Loucy (cell line): Measurements from ENCODE around the gene GID8.

Experiments used
- H2AFZ ChIP-seq: fragments of 200-600 bp; sonication (generic); 2 replicates; pipeline ENCODE4 v1.6.0; 2016; ENCODE audit warnings: antibody characterized with exemption, mild to moderate bottlenecking, low read length, moderate library complexity
- H3F3A ChIP-seq: fragments of 200-600 bp; 2 replicates; pipeline ENCODE4 v1.6.0; 2016; ENCODE audit warnings: antibody characterized with exemption, low read depth, mild to moderate bottlenecking
- H3K27me3 ChIP-seq: fragments of 200-600 bp; sonication (generic); 2 replicates; pipeline ENCODE4 v1.6.1; 2014; ENCODE audit warnings: low read length, mild to moderate bottlenecking; ENCODE audit not compliant: insufficient read depth, poor library complexity, severe bottlenecking
- H3K36me3 ChIP-seq: fragments of 200-600 bp; sonication (generic); 2 replicates; pipeline ENCODE4 v1.6.1; 2016; ENCODE audit warnings: low read length; ENCODE audit not compliant: insufficient read depth
- H3K4me1 ChIP-seq: fragments of 200-600 bp; sonication (generic); 2 replicates; pipeline ENCODE4 v1.5.1; 2014; ENCODE audit warnings: low read length, mild to moderate bottlenecking; ENCODE audit not compliant: insufficient read depth, poor library complexity, severe bottlenecking
- H3K4me2 ChIP-seq: fragments of 200-600 bp; sonication (generic); 2 replicates; pipeline ENCODE4 v1.6.0; 2014; ENCODE audit warnings: antibody characterized with exemption, low read length, low read depth, mild to moderate bottlenecking; ENCODE audit not compliant: poor library complexity, severe bottlenecking
- H3K4me3 ChIP-seq: fragments of 200-600 bp; sonication (generic); 2 replicates; pipeline ENCODE4 v1.5.1; 2014; ENCODE audit warnings: low read length, mild to moderate bottlenecking, mixed read lengths; ENCODE audit not compliant: poor library complexity, severe bottlenecking
- H3K79me2 ChIP-seq: fragments of 200-600 bp; sonication (generic); 2 replicates; pipeline ENCODE4 v1.6.1; 2014; ENCODE audit warnings: low read length; ENCODE audit not compliant: insufficient read depth
- H3K9ac ChIP-seq: fragments of 200-600 bp; sonication (generic); 2 replicates; pipeline ENCODE4 v1.6.0; 2014; ENCODE audit warnings: mild to moderate bottlenecking, low read depth, low read length, moderate library complexity; ENCODE audit not compliant: poor library complexity, severe bottlenecking
- H3K9me2 ChIP-seq: fragments of 200-600 bp; sonication (generic); replicated peaks from 2 replicates; pipeline ENCODE4 v1.6.1; 2016; ENCODE audit warnings: low read depth, low read length, mixed read lengths
- H3K9me3 ChIP-seq: fragments of 200-600 bp; sonication (generic); 2 replicates; pipeline ENCODE4 v1.6.1; 2014; ENCODE audit warnings: mild to moderate bottlenecking, antibody characterized with exemption, low read length, low read depth; ENCODE audit not compliant: insufficient read depth
- H4K20me1 ChIP-seq: fragments of 200-600 bp; sonication (generic); 2 replicates; pipeline ENCODE4 v1.6.0; 2014; ENCODE audit warnings: antibody characterized with exemption, low read length, mild to moderate bottlenecking; ENCODE audit not compliant: insufficient read depth, poor library complexity, severe bottlenecking
- EZH2phosphoT487 ChIP-seq: fragments of 200-600 bp; IDR thresholded peaks from 2 replicates; pipeline ENCODE4 v1.6.1; 2018; ENCODE audit warnings: antibody characterized with exemption, mild to moderate bottlenecking, moderate library complexity, borderline replicate concordance
- TF ChIP-seq, protein P1 (sequence below): fragments of 200-600 bp; sonication (generic); conservative IDR thresholded peaks from 2 replicates; pipeline ENCODE4 v1.5.1; 2014; ENCODE audit warnings: mild to moderate bottlenecking, antibody characterized with exemption, low read length

The GID8 gene

DNA sequence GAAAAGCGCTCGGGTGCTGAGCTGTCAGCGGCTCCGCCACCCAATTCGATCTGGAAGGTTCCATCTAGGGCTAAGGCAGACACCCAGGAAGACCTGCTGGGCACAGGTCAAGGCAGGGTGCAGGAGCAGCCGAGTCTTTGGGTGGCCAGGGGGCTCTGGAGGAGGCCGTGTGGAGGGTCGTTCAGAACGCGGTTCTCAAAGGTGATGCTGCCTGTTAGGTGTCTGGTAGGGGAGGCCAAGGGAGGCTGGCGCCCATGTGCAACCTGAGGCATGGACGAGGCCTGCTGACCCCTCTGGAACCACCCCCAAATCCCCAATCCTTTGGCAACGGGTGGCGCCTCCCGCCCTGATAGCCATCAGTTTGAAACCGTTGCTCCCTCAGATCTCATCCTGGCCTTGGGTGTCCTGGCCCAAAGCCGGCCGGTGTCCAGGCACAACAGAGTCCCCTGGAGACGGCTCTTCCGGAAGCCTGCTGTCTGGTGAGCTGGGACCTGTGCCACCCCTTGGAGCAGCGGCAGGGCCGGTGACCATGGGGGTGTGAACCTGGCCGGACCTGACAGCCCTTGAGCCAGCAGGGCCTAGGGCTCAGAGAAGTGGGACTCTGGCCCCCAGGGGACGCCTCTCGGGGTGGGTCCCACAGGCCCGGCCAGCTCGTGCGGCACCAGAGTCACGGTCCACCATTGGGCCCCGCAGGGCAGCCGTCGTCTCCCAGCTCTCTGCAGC is 25.1 kb downstream of the GID8 start:
- peaks cover 2% of the 10 kb centered on the region for H4K20me1 ChIP-seq
- no peaks in the 10 kb centered on the region for H3K9me2 ChIP-seq
- no peaks in the 10 kb centered on the region for H3K27me3 ChIP-seq
- no peaks in the 10 kb centered on the region for H3F3A ChIP-seq
- H3K4me1 ChIP-seq: peaks cover 30% of the 10 kb centered on the region
- no peaks in the 10 kb centered on the region for H3K9me3 ChIP-seq
- H3K4me3 ChIP-seq: no peak overlapping the region
- H3K79me2 ChIP-seq: peaks cover 30% of the 10 kb centered on the region
- no peak overlapping the region for H3K4me2 ChIP-seq
- TF ChIP-seq, protein P1, sequence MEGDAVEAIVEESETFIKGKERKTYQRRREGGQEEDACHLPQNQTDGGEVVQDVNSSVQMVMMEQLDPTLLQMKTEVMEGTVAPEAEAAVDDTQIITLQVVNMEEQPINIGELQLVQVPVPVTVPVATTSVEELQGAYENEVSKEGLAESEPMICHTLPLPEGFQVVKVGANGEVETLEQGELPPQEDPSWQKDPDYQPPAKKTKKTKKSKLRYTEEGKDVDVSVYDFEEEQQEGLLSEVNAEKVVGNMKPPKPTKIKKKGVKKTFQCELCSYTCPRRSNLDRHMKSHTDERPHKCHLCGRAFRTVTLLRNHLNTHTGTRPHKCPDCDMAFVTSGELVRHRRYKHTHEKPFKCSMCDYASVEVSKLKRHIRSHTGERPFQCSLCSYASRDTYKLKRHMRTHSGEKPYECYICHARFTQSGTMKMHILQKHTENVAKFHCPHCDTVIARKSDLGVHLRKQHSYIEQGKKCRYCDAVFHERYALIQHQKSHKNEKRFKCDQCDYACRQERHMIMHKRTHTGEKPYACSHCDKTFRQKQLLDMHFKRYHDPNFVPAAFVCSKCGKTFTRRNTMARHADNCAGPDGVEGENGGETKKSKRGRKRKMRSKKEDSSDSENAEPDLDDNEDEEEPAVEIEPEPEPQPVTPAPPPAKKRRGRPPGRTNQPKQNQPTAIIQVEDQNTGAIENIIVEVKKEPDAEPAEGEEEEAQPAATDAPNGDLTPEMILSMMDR: no peak
- no peak for TF ChIP-seq EZH2phosphoT487
- H3K9ac ChIP-seq: no peak overlapping the region
- peaks cover 19% of the 10 kb centered on the region; the same call in 1 of the 2 replicates for H3K36me3 ChIP-seq
- H2AFZ ChIP-seq: no peak overlapping the region

DNA sequence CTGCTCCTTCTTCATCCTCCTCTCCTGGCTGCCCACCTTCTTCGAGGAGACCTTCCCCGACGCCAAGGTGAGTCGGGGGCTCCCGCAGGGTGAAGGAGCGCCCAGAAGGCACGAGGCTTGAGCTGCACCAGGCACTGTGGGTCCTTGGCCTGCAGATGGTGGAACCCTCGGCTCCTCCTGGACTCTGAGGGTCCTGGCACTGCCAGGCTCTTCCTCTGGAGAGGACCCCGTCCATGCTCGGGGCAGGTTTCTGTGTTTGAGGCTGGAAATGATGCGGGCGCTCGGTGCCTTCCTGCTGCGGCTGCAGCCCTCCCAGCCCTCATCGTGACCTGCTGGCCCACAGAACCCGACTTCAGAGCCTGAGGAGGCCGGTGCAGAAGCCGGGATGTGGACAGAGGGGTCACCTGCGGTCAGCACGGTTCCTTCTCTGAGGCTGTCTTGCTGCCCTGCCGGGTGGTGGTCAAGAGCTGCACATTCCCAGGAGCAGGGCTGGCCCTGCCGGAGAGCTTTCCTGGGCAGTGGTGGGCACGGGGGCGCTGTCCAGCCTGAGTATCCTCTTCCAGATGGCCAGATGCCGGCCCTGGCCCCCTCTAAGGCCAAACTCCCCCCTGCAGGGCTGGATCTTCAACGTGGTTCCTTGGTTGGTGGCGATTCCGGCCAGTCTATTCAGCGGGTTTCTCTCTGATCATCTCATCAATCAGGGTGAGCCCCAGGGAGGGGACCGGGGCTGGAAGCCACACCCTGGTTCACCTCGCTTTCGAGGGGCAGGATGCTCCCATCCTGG is 25.9 kb downstream of the GID8 start:
- H3K36me3 ChIP-seq: peaks cover 19% of the 10 kb centered on the region; the same call in 1 of the 2 replicates
- H4K20me1 ChIP-seq: peaks cover 2% of the 10 kb centered on the region
- no peak overlapping the region for H3K4me3 ChIP-seq
- H3K4me2 ChIP-seq: no peak overlapping the region
- H2AFZ ChIP-seq: no peak overlapping the region
- H3K9me2 ChIP-seq: no peaks in the 10 kb centered on the region
- peaks cover 24% of the 10 kb centered on the region; the same call in 1 of the 2 replicates for H3K79me2 ChIP-seq
- H3K9ac ChIP-seq: no peak overlapping the region
- TF ChIP-seq, protein P1: no peak
- no peak for TF ChIP-seq EZH2phosphoT487
- no peaks in the 10 kb centered on the region for H3F3A ChIP-seq
- H3K27me3 ChIP-seq: no peaks in the 10 kb centered on the region
- no peaks in the 10 kb centered on the region for H3K9me3 ChIP-seq
- peaks cover 22% of the 10 kb centered on the region for H3K4me1 ChIP-seq

DNA sequence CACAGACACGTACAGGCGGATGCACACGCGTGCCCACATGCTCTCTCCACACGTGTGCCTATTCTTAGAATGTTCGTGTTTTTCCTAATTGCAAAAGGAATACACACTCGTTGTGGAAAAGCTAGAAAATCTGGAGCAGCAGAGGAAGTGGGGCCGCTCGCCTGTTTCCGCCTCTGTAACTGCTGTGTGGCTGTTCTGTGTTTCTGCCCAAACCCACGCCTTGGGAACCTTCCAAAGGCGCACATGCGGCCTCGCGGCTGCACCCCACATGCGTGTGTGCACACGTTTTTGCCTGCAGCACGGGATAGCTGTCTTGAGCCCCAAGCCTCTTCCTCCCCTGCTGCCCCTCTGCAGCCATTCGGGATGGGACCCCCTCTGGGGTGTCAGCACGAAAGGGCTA is 26.8 kb downstream of the GID8 start:
- Histone ChIP-seq H2AFZ (no peak overlapping the region), H3K36me3 (peaks cover 19% of the 10 kb centered on the region; the same call in 1 of the 2 replicates), H3K4me1 (peaks cover 15% of the 10 kb centered on the region), H3K27me3 (no peaks in the 10 kb centered on the region), H3F3A (no peaks in the 10 kb centered on the region), H3K4me2 (no peak overlapping the region), H4K20me1 (peaks cover 2% of the 10 kb centered on the region), H3K9me3 (no peaks in the 10 kb centered on the region), H3K79me2 (peaks cover 22% of the 10 kb centered on the region; the same call in 1 of the 2 replicates), H3K9ac (no peak overlapping the region), H3K4me3 (no peak overlapping the region), H3K9me2 (no peaks in the 10 kb centered on the region)
- TF ChIP-seq, protein P1: no peak
- TF ChIP-seq EZH2phosphoT487: no peak
